NCI-H510A treated with DMSO at 0.1 percent for 48 hours (cell line): Measurements from ENCODE around the gene NLRC5.
A peak's percentile ranks its signal among the peaks of the same experiment; 100 is the strongest.
"Not testable (repeated sequence)": the region's sequence is repeated elsewhere in the genome, so short reads cannot be mapped to it uniquely, and the experiment has no call there.

Source experiments
- DNase-seq: peaks from one replicate; lab custom pipeline; 2025; lab: John Stamatoyannopoulos, UW

NLRC5 gene

DNA sequence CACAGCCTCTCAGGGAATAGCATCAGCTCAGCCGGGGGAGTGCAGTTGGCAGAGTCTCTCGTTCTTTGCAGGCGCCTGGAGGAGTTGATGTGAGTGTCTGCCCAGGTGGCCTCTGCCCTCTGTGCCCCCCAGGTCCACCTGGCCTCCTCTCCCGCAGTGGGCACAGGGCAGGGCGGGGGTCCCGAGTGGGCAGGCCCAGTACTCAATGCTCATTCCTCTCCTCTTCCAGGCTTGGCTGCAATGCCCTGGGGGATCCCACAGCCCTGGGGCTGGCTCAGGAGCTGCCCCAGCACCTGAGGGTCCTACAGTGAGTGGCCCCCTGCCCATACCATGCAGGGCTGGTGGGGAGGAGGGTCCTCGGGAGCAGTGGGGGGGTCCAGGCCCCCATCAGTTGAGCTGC lies 88.4 kb downstream of the NLRC5 start:
- DNase-seq: no peak

DNA sequence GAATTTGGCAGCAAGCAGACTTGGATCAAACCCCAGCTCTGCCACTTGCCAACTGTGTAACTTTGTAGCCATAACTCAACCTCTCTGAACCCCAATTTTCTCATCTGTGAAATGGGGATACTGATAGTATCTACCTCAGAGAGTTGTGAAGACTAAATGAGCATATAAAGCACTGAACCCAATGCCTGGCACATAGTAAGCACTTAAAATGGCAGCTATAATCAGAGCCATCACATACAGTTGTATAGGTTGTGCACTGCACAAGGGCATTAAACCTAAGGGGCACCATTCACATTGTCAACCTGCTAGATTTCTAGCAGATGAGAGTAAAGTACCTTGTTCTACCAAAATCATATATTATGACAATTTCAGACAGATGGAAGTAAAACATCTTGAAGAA lies 92.4 kb downstream of the NLRC5 start:
- no peak for DNase-seq

DNA sequence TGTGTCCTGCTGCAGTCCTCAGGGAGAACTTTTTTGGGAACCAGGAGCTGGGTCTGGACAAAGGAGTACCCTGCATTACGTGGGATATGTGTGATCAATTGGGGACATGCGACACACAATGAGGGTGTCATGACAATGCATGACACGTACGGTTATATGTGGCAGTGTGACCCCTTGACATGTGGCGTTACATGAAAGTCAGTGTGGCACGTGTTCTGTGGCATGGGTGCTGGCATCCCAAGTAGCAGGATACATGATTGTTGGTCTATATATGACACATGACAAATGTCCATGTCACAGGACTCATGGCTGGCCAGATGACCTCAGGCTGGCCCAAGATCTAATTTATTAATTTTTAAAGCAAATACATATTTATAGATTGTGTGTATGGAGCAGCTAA lies 93.3 kb downstream of the NLRC5 start:
- DNase-seq: no peak

DNA sequence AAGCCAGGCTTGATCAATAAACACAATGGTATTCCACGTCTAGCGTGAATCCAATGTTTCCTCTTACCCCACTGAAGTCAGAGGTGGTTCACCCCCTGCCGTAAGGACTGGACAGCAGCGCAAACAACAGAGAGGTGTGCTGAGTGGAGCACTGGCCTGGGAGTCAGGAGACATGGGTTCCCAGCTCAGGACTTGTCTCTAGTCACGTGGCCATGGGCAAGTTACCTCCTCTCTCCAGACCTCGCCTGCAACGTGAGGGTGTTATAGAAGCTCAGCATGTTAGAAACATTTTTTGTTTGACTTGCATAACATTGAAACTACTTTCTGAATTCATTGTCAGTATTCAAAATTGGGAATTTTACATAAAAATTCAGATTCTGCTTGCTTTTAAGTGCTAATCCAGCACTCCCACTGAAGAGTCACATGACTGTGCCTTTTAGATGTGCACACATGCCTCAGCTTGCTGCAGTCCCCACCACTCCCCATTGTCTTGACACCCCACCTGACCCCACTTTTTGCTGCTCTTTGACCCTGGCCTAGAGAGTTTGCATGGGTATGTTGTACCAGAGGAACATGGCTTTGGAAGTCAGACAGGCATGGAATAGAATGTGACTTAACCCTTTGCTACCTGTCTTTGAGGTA lies 94.2 kb downstream of the NLRC5 start:
- DNase-seq: no peak

DNA sequence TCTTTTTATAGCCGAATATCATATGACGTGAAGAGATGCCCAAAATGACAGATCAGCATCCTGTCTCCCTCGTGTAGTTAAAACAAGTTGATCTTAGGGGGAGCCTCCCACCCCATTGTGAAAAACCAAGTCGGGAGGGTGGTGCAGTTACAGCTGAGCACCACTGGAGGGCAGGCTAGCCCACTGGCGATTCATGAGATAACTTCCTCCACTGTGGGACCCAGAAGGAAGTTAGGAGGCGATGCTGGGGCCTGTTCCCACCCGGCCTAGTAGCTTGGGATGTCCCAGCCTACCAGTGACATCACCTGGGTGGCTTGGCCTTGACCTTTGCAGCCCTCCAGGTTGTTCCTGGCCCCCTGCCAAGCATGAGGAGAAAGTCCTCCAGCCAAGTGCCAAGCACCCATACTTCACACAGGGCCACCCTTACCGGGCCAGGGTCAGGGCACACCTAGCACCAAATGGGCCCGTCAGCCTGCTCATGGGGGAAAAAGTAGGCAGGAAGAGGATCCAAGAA lies 95.0 kb downstream of the NLRC5 start:
- DNase-seq: peak; percentile 15

DNA sequence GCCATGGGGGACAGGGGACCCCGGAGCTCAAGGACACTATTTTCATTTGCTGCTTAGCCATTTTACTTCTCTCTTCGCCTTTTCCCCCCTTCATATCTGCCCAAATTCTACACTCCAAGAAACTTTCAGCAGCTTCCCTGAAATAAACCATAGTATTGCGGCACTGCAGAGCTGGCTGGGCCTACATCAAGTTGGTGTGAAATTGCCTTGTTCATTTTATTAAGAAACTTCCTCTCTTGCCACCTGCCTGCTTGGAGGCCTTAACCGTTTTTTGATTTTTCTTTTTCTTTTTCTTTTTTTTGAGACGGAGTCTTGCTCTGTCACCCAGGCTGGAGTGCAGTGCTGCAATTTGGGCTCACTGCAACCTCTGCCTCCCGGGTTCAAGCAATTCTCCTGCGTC lies 95.6 kb downstream of the NLRC5 start:
- DNase-seq: no peak

DNA sequence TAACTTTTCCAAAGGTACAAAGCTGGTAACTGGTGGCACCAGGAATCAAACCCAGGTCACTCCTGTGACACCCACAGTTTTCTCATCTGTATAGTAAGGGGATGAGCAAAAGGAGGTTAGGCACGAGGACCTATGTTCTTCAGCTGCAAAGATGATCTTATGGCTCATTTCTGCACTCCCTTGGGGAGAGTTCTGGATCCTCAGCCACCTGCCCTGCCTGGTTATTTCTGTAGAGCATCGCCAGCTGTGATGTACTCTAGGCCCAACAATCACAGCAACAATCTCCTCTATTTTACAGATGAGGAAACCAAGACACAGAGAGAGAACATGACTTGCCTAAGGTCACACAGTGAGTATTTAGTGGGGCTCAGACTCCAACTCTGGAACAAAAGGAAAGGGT lies 97.6 kb downstream of the NLRC5 start:
- DNase-seq: no peak

DNA sequence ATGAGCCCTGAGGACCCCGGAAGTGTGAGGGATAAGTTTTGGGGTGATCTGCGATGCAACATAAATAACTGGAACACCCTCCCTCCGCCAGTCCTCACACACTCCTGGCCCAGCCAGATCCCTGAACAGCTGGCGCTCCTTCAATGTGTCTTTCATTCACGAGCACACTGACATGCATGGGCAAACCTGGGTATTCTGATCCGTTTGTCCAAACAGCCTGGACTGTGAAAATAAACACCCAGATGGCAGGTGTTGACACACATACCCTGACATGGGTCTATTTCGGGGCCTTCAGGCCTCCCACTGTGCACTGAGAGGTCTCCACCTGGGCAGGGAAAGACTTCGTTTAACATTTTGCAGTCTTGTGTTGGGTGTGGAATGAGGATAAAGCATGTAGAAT lies 100.0 kb downstream of the NLRC5 start:
- DNase-seq: peak; percentile 52

DNA sequence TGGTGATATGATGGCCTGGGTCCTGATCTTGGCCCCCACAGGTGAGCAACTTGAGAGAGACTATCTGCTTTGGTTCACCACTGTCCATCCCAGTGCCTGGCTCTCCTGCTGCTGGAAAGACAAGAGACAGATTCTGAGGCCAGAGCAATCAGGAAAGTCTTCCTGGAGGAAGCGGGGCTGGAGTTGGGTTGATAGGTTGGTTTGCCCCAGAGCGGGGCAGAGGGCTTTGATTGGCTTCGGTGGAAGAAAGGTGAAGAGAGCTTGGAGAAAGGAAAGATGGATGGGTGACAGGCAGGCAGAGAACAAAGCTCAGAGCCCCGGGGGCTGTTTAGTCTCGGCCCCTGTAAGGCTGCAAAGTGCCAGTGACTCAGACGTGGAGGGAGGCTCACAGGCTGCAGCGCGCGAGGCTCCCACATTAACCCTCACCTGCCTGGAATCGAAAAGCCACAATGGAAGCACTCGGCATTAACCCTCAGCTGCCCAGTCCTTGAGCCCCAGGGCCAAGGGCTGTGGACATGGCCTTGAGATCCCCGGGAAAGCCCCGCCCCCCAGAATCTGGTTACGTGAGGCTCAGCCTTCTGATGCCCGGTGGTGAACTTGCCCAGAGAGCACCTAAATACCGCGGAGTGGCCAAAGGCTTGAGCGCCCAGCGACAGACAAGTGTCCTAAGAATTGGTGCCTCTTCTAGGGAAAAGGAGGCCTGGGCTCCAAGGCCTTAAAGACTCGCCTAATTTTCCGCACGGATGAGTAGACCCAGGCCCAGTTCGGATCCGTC lies 102.0 kb downstream of the NLRC5 start:
- DNase-seq: no peak

DNA sequence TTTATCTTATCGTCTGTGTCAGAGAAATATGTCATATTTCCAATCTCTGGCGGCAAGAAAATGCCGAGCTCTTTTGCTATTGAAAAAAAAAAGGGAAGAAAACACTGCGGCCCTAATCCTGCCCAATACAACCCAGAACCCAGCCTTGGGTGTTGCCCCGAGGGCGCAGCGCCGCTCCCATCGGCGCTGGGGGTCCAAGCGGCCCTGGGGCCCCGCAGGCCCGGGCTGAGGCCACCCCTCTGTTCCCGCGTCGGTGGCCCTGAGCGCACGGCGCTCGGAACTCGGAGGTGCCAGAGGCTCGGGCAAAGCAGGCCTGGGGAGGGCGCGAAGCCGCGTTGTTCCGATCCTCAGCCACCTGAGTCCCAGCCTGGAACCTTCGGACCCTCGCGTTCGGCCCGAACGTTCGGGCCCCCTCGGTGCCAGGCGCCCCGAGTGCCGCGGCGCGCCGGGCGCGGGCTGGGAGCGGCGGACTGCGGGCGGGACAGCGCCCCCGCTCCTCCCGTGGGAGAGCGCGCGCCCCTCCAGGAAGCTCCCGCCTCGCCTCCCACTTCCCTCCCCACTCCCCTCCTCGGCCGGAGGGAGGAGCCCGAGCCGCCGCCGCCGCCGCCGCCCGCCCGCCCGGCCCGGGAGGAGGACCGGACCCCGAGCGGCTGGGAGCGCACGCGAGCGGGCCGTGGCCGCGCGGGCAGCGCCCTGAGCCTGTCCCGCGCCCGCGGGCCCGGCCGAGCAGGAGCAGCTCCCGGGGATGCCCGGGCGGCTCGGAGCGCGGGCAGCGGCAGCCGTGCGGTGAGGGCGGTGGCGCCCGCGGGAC lies 102.8 kb downstream of the NLRC5 start, which contains the start of gene CPNE2:
CPNE2 (plus strand) TSS at position 609 of the 811 bp plus-strand sequence. CDS start 18,160 bp downstream, outside the sequence.
- DNase-seq: peak; percentile 11

DNA sequence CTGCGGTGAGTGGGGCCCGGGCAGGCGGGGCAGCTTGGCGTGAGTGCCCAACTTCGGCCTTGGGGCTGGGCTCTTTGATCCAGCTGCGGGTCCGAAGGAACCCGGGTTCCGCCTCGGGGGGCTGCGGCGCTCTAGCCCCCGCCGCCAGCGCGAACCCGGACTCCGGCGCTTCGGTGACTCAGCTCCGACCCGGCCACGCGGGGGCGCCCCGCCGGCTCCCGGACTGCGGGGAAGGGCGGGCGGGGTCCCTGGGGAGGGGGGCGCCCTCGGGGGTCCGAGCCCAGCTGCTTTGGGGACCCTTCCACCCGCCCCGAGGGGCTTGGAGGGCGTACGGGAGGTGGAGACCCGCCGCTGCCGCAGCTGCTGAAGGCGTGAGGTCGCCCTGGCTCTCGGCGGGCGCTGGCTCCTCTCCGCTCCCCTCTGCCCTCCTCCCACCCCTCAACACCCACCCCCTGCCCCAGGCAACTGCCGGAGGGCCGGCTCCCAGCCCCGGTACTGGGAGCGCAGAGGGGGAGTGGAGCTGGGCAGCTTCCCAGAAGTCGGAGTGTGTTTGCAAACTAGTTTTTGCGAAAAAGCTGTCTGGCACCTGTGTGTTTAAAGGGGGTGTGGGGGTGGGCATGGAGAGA lies 103.5 kb downstream of the NLRC5 start:
- DNase-seq: no peak

DNA sequence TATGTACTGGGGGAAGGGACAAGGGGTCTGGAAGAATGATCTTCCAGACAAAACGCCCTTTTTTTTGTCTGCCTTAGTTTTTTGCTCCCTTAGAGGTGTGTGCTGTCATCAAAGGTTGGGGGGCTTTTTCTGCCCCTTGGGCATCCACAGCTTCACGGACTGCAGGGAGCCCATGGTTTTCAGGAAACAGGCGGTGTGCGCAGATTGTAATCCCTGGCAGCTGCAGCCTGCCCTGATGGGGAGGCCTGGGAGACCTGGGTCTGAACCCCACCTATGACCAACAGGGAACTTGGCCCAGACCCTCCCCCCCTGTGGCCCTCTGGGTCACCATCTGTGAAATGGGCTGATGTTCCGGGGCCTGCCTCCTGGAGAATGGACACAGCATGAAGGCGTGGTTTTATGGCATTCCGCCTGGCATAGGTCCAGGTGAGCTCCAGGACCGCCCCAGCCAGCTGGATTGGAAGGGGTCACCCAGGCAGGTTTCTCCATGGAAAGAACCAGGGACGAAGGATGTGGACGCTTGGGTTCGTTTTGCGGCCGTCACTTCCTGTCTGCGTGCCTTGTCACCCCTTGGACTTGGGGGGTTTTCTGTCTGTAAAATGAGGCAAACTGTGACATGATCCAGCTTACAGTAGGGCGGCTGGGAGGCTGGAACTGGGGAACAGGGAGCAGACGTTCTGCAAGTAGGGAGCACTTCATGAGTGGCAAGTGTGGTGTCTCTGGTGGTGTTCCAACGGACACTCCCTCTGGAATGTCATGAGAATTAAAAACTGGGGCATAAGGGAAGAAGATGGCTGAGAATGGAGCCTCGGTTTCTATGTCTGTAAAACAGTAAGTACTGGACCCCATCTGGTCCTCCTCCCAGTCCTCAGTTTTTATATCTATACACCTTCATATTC lies 104.6 kb downstream of the NLRC5 start:
- DNase-seq: no peak

DNA sequence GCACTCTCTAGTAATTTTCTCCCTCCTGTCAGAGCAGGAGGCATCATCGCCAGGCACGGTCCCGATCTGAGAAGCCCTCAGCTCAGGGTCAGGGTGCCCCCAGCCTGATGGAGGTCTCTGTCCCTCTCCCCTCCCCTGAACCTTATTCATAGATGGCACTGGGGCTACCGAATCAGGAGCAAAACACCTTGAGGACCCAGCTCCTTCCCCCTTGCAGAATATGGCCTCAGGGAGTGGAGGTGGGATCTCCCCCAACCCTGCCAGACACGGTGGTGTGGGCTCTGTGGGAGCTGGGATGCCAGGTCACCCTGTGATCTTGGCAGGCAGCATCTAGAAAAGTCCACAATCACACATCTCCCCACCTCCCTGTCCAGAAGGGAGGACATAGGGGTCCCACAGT lies 105.6 kb downstream of the NLRC5 start:
- no peak for DNase-seq

DNA sequence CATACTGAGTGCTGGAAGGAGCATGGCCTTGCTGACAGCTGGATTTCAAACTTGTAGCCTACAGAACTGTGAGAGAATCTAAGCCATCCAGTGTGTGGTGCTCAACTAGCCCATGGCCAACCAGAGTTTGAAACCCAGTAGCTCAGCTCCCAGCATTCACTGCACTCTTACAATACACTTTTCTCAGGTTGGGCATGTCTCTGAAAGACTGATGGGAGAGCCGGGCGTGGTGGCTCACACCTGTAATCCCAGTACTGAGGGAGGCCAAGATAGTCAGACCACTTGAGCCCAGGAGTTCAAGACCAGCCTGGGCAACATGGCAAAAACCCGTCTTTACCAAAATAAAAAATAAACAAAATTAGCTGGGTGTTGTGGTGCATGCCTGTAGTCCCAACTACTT lies 106.8 kb downstream of the NLRC5 start:
- no peak for DNase-seq

DNA sequence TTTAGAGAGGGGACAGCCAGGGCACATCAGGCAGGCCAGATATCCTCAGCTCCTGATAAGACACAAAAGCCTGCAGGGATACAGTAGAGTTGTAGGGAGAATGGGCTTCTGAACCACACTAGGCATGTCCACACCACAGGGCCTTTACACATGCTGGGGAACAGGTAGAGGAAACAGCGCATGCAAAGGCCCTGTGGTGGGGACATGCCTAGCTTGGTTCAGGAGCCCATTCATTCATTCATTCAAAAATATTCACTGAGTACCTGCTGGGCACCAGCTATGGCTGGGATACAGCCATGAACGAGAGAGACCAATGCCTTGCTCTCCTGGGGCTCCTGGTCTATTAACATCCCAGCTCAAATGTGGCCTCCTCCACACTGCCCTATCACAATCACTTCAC lies 107.4 kb downstream of the NLRC5 start:
- DNase-seq: no peak

DNA sequence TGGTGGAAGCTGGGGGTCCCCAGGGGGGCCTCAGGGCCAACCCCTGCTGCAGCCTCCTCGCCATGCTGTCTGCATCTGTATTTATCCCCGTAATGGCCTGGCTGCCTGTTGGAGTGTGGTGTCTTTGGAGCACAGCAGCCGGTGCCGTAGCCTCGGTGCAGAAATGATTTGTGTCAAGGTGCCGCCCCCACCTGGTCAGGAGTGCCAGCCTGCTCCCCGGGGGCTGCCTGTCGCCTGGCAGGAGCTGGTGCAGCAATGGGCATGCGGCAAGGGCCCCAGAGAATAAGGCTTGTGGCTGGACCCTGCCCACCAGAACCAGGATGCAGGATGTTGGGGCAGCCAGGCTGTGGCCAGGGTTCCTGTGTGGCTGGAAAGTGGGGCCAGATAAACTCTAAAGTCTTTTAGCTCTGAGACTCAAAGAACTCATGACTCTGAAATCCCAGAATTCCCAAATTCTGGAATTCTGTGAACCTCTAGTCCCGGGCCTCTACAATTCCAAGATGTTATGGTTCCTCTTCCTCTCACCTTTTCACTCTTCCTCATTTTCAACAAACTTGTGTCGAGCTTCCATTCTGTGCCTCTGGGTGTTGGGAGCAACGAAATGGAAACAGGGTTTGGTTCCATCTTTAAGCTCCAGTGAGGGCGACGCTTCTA lies 109.0 kb downstream of the NLRC5 start:
- DNase-seq: no peak

DNA sequence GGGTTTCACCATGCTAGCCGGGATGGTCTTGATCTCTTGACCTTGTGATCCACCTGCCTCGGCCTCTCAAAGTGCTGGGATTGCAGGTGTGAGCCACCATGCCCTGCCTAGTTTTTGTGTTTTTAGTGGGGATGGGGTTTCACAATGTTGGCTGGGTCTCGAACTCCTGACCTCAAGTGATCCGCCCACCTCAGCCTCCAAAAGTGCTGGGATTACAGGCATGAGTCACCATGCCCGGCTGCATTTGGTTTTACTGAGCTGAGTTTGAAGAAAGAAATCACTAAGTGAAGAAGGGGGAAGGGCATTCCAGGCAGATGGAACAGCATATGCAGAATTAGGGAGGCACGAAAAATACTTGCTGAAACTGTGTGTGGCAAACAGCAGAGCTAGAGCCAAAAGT lies 110.6 kb downstream of the NLRC5 start:
- DNase-seq: not testable (repeated sequence)

DNA sequence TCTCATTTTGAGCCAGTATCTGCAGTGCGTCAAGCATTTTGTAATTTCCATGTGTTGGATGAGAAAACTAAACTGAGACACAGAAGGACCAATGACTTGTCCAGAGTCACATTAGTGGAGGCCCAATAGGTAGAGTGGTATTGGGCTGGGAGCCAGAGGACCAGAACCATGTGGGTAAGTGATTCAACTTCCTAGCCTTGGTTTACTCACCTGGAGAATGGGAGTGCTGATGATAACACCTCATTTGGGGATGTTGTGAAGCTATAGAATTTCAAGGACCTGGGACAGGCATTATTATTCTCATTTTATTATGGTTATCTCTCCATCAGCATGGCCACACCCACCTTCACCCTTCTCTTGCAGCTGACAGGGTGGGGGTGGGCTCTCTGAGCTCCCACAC lies 111.1 kb downstream of the NLRC5 start:
- no peak for DNase-seq

DNA sequence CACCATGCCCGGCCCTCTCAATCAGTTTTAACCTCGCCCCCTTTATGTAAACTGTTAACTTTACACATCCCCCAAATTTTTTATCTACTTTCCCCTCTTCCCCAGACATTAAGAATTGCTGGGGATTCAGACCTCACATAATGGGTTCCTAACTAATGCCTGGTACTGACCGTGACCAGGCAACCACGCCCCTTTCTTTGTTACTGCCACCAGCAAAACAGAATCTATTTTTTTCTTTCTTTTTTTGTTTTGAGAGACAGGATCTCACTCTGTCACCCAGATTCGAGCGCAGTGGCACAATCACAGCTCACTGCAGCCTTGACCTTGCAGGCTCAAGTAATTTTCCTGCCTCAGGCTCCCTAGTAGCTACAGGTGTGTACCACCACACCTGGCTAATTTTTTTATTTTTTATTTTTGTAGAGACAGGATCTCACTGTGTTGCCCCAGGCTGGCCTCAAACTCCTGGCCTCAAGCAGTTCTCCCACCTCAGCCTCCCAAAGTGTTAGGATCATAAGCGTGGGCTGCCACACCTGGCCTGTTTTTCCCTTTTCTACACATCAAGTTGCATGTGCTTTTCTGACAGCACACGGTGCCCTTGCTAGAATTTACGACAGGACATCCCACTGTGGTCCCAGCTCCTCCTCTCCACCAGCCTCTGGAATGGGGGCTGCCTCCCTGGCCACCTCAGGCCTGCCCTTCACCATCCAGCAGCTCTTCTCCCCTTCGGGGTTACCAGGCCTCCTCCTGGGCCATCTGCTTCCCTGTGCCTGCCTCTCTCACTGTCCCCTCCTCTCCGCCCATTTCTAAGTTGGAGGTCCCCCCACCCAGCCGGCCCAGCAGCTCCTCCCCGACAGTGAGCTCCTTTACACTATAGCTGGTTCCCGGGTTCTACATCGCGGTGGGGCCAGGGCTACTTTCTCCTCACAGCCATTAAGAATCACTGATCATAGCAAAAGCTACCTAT lies 113.8 kb downstream of the NLRC5 start:
- no peak for DNase-seq
